ENCODE data around the gene AKAP3. TPM values are rescaled to one million over a fixed set of nuclear protein-coding genes. Genes with fewer than 3 reads are reported as not detected.

The AKAP3 gene
- total RNA-seq, 4 donors from 2014 or later = 0.47 to 4.8 (median 2.1) TPM

DNA sequence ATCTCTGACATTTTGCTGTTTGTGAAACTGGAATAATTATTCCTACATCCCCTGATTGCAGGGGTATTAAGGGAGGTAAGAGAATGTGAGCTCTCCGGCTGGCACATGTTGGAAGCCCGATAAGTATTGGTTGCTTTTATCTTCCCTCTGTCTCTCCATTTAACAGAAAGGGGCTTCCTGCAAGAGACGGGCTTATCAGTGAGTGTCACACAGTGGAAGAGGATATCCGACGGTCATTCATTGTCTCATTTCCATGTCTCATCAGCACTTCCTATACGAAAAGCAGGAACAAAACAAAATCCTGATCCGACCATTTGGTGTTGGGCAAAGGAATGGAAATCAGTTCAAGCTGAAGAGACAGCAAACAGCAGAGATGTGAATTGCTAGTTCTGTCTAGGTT, 76.2 kb downstream of the AKAP3 start:
- no peak for DNase-seq (ENCODE audit: low spot score)
- no peak for ATAC-seq (ENCODE audit: low FRiP score)
- TF ChIP-seq, protein P1, sequence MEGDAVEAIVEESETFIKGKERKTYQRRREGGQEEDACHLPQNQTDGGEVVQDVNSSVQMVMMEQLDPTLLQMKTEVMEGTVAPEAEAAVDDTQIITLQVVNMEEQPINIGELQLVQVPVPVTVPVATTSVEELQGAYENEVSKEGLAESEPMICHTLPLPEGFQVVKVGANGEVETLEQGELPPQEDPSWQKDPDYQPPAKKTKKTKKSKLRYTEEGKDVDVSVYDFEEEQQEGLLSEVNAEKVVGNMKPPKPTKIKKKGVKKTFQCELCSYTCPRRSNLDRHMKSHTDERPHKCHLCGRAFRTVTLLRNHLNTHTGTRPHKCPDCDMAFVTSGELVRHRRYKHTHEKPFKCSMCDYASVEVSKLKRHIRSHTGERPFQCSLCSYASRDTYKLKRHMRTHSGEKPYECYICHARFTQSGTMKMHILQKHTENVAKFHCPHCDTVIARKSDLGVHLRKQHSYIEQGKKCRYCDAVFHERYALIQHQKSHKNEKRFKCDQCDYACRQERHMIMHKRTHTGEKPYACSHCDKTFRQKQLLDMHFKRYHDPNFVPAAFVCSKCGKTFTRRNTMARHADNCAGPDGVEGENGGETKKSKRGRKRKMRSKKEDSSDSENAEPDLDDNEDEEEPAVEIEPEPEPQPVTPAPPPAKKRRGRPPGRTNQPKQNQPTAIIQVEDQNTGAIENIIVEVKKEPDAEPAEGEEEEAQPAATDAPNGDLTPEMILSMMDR (IDR thresholded peaks at IDR 0.05) = no peak

DNA sequence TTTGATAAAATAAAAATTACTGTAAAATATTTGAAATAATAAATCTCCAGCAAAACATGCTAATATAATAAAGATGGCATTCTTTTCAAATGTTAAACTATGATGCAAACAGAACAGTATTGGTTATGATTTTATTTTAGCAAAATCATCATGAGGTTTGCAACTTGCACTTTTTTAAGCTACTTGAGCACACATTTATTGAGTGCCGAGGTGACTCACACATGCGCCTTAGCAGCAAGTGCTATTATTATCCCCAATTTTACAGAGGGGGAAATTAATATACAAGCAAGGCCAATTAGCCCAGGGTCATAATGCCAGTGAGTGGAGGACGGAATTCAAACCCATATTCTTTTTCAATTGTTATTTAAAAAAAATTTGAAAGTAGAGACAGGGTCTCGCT, 79.6 kb downstream of the AKAP3 start:
- DNase-seq (ENCODE audit: low spot score) = no peak
- TF ChIP-seq, protein P1 (IDR thresholded peaks at IDR 0.05) = no peak
- ATAC-seq (ENCODE audit: low FRiP score) = no peak

DNA sequence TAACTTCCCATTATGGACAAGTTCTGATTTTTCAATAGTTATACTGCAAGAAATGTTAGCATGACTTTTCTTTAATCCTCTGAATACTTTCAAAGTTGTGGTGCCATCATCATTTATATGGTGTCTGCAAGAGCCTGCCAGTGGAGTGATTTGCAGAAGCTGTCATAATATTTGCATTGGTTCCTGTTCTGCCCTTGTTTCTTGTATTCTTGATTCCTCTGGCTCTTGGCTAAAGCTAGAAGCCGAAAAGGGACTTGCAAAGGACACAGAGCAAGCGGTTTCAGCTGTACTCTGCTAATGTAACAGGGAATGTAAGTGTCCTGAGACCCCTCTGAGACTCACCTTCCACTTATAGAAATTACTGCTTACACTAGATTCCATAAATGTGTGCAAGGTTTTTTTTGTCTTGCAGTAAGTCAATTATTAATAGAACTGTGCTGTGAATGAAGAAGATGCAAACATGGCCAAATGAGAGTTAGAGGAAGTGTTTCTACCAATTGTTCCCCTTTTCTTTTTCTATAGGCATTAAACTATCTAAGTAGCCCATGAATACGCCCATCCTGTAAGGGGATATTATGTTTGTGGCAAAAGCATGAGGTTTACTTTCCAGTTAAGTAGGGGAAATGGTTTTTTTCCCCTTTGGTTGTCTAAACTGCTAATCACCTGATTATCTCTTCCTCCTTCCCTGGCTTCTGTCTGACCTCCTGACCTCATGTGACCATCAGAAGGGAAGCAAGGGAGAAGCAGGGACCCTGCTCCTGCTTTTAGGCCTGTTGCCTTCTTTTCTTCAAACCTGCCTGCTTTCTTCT, 81.6 kb downstream of the AKAP3 start:
- ATAC-seq (ENCODE audit: low FRiP score) = no peak
- TF ChIP-seq, protein P1 (IDR thresholded peaks at IDR 0.05) = no peak

DNA sequence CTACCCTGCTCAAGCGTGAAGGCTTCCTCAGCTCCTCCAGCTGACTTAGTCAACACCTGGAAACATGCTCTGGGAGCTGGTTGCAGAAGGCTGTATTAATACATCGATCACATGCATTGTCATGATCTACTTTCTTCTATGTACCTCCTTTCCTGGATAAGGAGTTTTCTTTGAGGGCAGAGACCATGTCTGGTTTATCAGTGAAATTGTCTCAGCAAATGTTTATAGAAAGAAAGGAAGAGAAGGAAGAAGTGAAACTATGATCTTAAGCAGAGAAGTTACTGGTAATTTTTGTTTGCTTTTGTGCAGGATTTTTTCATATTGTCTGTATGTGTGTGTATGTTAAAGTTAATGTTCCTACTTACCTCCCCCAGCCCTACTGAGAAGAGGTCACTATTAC, 82.4 kb downstream of the AKAP3 start:
- DNase-seq (ENCODE audit: low spot score) (no peak), ATAC-seq (ENCODE audit: low FRiP score) (no peak)
- TF ChIP-seq, protein P1 (IDR thresholded peaks at IDR 0.05) = no peak

More for the DNA sequence above, 81.6 kb downstream of the AKAP3 start:
- DNase-seq (ENCODE audit: low spot score) = no peak

Other genes starting within 250 kb of the AKAP3 start
- gene FGF6, start 203.2 kb downstream of the AKAP3 start, total RNA-seq = not detected
- 1 to 10 TPM; 1.1 to 3.2 (median 1.5) TPM for gene RAD51AP1, start 110.2 kb downstream of the AKAP3 start, total RNA-seq
- 10 to 100 TPM; 14.8 to 26.4 (median 24.2) TPM for gene DYRK4, start 86.8 kb downstream of the AKAP3 start, total RNA-seq
- gene NDUFA9, start 63 bp upstream of the AKAP3 start, total RNA-seq = 10 to 100 TPM; 20.5 to 39.6 (median 29.1) TPM
- 1 to 10 TPM in 3 of 4 donors, under 1 TPM in 1; 0.84 to 2.5 (median 1.5) TPM for gene GALNT8, start 71.3 kb upstream of the AKAP3 start, total RNA-seq